Activated CD4-positive, alpha-beta T cell treated with anti-CD3 and anti-CD28 coated beads, Interleukin-2, amount 10 ng/mL, durations not matched to agents 7 days and 5 days (primary cell): ENCODE measurements around the gene FSIP1. TPM values are rescaled to one million over a fixed set of nuclear protein-coding genes. Genes with fewer than 3 reads are reported as not detected.

Experiments used
- CTCF ChIA-PET: fragments of 350-600 bp; sonication (Branson Sonifier 250); formaldehyde crosslinking; loops from one replicate; lab custom pipeline; 2021; ENCODE audit warnings: antibody characterized with exemption; lab: Charles Lee
- POLR2A ChIA-PET: fragments of 350-600 bp; sonication (Branson Sonifier 250); formaldehyde crosslinking; loops from one replicate; lab custom pipeline; 2021; ENCODE audit warnings: antibody characterized with exemption; lab: Charles Lee
- DNase-seq: peaks from one replicate; pipeline ENCODE4 v3.0.0-alpha.2; 2020
- H3K27ac Mint-ChIP-seq: one replicate; pipeline ENCODE4 v1.8.0; 2021; ENCODE audit warnings: mild to moderate bottlenecking, moderate library complexity, mixed read lengths
- H3K27me3 Mint-ChIP-seq: one replicate; pipeline ENCODE4 v1.8.0; 2021; ENCODE audit warnings: mixed read lengths
- H3K36me3 Mint-ChIP-seq: one replicate; pipeline ENCODE4 v1.8.0; 2021; ENCODE audit warnings: low read depth, mixed read lengths
- H3K4me1 Mint-ChIP-seq: one replicate; pipeline ENCODE4 v1.8.0; 2021; ENCODE audit warnings: mixed read lengths
- H3K4me3 Mint-ChIP-seq: one replicate; pipeline ENCODE4 v1.8.0; 2021; ENCODE audit warnings: mild to moderate bottlenecking, moderate library complexity, mixed read lengths
- H3K9me3 Mint-ChIP-seq: one replicate; pipeline ENCODE4 v1.8.0; 2021; ENCODE audit warnings: mixed read lengths
- total RNA-seq, 2 experiments: library from RNA; stranded (reverse); gene quantifications; one replicate each; pipeline ENCODE4 v1.2.3, GENCODE V29; 2021

The FSIP1 gene
- total RNA-seq, 2 experiments from 2014 or later, result 0.30 to 0.48 TPM

DNA sequence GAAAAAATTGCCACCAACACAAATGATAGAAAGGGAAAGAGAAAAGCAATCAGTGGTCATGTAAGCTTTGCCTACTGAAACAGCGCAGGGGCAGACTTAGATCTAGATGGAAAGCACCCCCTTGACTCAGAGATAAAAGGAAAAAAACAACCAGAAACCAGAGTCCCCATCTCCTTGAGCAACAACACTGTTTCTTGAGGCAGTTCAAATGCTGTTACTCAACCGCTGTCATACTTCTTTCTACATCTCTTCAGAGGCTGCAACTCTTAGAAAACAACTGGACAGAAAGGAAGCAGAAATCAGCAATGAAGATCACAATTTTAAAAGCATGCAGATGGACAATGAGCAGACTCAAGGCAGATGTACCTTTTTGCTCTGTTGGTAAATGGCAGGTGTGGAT lies 36.5 kb downstream of the FSIP1 start:
- ChIA-PET POLR2A (no interaction called here), CTCF (no interaction called here)
- Mint-ChIP-seq H3K27me3 (peaks cover 43% of the 10 kb centered on the region), H3K9me3 (no peaks in the 10 kb centered on the region), H3K4me1 (no peaks in the 10 kb centered on the region), H3K36me3 (no peaks in the 10 kb centered on the region), H3K4me3 (no peak overlapping the region), H3K27ac (no peak overlapping the region)
- DNase-seq, result no peak

DNA sequence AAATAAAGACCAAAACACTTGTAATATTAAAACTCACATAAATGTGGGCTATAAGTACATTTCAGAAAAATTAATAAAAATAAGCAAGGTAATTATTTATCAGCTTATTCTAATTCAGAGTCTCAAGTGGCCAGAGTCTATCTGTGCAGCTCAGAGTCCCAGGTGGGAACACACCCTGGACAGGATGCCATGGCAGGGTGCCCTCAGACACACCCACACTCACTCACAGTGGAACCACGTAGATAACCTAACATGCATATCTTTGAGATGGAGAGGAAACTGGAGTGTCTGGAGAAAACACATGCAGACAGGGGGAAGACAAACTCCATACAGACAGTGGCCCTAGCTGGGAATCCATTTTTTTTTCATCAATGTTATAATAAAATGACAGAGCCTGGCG lies 37.2 kb downstream of the FSIP1 start:
- CTCF ChIA-PET, result interaction anchor here (0.6 to 1.5 kb wide), 2 partner anchors 11 to 50 kb away, joined by 3 to 6 read pairs; no protein-coding TSS in a partner anchor
- Mint-ChIP-seq H3K36me3 (no peaks in the 10 kb centered on the region), H3K9me3 (no peaks in the 10 kb centered on the region), H3K4me3 (no peak overlapping the region), H3K27me3 (peaks cover 38% of the 10 kb centered on the region), H3K4me1 (no peaks in the 10 kb centered on the region), H3K27ac (no peak overlapping the region)
- POLR2A ChIA-PET, result no interaction called here
- DNase-seq, result no peak

DNA sequence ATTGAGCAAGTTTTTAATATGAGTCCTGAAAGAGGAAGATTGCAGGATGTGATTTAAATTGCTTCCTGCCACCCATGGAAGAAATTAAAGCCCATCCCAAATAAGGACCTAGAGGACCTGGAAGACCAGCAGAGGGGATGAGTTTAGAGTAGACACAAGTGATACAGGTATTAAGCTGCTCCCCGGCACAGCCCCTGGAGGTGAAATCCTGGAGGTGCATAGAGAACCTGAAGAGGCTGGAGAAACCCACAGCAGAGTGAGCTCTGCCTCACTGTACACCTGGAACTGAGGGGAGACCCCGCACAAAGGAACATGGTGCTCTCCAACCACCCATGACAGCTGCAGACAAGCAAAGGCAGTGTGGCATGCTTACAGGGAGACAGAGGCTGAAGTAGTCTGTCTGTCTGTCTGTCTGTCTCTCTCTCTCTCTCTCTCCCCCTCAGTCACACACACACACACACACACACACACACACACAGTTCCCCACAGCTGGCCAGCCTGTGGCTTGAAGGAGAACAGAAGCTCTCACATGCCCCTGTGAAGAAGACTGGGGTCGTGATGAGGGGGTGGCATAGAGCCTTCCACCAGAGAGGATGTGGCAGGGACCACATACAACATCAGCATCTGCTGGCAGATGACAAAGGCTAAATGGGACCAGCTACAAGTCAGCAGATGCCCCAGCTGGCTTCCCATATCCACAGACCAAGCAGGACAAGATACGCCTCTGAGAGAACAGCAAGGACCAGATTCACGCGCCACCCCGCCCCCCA lies 38.1 kb downstream of the FSIP1 start:
- CTCF ChIA-PET, result interaction anchor here (0.6 to 1.5 kb wide), 2 partner anchors 12 to 49 kb away, joined by 3 to 6 read pairs; no protein-coding TSS in a partner anchor
- Mint-ChIP-seq H3K9me3 (no peaks in the 10 kb centered on the region), H3K36me3 (no peaks in the 10 kb centered on the region), H3K4me1 (no peaks in the 10 kb centered on the region), H3K4me3 (no peak overlapping the region), H3K27ac (no peak overlapping the region), H3K27me3 (peaks cover 30% of the 10 kb centered on the region)
- no peak for DNase-seq
- POLR2A ChIA-PET, result no interaction called here

DNA sequence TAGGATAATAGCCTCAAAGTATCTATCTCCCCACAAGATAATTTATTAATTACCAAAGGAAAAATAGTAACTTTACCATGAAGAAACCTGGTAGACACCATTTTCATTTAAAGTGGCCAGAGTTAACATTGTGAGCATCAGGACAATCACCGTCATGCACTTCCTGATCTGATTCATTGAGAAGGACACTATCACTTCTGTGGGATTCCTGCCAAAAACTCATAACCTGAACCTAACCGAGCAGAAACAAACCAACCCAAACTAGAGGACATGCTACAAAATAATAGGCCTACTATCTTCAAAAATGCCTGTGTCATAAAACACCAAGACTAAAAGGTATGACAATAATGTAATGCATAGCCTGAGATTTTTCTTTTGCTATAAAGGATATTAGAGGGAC lies 39.0 kb downstream of the FSIP1 start:
- Mint-ChIP-seq H3K4me3 (no peak overlapping the region), H3K27ac (no peak overlapping the region), H3K4me1 (no peaks in the 10 kb centered on the region), H3K36me3 (no peaks in the 10 kb centered on the region), H3K27me3 (peaks cover 28% of the 10 kb centered on the region), H3K9me3 (no peaks in the 10 kb centered on the region)
- ChIA-PET CTCF (no interaction called here), POLR2A (no interaction called here)
- DNase-seq, result no peak

DNA sequence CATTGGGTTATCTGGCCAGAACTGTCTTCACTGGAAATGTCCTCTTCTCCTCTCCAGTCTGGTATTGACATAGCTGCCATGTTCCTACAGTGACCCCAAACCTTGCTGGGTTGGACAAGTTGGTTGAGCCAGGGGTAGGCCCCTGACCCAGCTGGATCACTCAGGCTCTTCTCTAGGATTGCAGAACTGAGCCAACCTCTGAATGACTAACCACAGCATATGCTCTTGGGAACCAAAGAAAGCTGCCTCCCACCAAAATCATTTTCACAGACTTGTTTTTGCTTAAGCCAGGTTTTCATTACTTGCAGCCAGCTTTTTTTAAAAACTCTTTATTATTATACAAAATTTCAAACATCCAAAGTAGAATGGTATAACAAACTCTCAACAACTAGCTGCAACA lies 41.4 kb downstream of the FSIP1 start:
- peaks cover 17% of the 10 kb centered on the region for H3K27me3 Mint-ChIP-seq
- POLR2A ChIA-PET, result no interaction called here

DNA sequence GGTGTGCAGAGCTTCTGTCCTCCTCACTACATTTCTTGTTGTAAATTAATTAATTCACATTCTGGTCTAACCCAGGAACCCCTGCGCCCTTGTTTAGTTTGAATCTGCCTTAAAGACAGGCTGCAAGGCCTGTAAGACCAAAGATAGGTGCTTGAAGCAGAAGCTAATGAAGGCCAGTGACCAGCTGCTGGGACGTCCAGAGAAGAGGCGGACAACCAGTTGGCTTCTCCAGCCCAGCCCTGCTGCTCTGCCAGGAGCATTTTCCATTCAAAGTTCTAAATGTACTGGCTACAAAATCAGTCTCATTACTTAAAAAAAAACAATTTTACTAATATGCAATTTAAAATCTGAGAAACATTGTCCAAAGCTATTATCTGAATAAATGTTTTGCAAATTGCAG lies 43.6 kb downstream of the FSIP1 start:
- no peak overlapping the region for H3K27ac Mint-ChIP-seq
- ChIA-PET CTCF (interaction anchor here (0.8 kb wide), 1 partner anchor 11 kb away, joined by 3 read pairs; no protein-coding TSS in a partner anchor), POLR2A (no interaction called here)

More for the DNA sequence above, 41.4 kb downstream of the FSIP1 start:
- Mint-ChIP-seq H3K36me3 (no peaks in the 10 kb centered on the region), H3K4me3 (no peak overlapping the region), H3K9me3 (no peaks in the 10 kb centered on the region), H3K27ac (no peak overlapping the region), H3K4me1 (no peaks in the 10 kb centered on the region)
- no peak for DNase-seq
- CTCF ChIA-PET, result interaction anchor here (0.6 kb wide), 1 partner anchor 128 kb away, joined by 3 read pairs; no protein-coding TSS in a partner anchor

DNA sequence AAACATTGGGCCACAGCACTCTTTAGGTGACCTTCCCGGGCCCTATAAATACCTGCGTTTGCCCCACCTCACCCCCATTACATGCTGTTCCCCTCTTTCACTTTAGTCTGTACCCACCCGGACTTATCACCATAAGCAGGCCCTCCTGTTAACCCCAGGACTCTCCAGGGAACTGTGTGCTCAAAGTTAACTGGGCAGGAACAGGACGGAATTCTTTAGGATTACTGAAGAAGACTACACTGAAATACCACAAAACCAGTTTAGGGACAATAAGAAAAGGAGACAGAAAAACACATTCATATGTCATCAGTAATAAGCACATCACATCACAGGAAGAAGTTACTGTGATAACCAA lies 45.5 kb downstream of the FSIP1 start:
- ChIA-PET POLR2A (no interaction called here), CTCF (no interaction called here)
- no peaks in the 10 kb centered on the region for H3K4me1 Mint-ChIP-seq
- no peaks in the 10 kb centered on the region for H3K9me3 Mint-ChIP-seq
- H3K36me3 Mint-ChIP-seq, result no peaks in the 10 kb centered on the region
- no peak overlapping the region for H3K4me3 Mint-ChIP-seq
- peaks cover 18% of the 10 kb centered on the region for H3K27me3 Mint-ChIP-seq
- no peak for DNase-seq
- no peak overlapping the region for H3K27ac Mint-ChIP-seq

More for the DNA sequence above, 43.6 kb downstream of the FSIP1 start:
- no peaks in the 10 kb centered on the region for H3K9me3 Mint-ChIP-seq
- H3K36me3 Mint-ChIP-seq, result no peaks in the 10 kb centered on the region
- no peaks in the 10 kb centered on the region for H3K4me1 Mint-ChIP-seq
- H3K4me3 Mint-ChIP-seq, result no peak overlapping the region
- DNase-seq, result no peak
- peaks cover 15% of the 10 kb centered on the region for H3K27me3 Mint-ChIP-seq

DNA sequence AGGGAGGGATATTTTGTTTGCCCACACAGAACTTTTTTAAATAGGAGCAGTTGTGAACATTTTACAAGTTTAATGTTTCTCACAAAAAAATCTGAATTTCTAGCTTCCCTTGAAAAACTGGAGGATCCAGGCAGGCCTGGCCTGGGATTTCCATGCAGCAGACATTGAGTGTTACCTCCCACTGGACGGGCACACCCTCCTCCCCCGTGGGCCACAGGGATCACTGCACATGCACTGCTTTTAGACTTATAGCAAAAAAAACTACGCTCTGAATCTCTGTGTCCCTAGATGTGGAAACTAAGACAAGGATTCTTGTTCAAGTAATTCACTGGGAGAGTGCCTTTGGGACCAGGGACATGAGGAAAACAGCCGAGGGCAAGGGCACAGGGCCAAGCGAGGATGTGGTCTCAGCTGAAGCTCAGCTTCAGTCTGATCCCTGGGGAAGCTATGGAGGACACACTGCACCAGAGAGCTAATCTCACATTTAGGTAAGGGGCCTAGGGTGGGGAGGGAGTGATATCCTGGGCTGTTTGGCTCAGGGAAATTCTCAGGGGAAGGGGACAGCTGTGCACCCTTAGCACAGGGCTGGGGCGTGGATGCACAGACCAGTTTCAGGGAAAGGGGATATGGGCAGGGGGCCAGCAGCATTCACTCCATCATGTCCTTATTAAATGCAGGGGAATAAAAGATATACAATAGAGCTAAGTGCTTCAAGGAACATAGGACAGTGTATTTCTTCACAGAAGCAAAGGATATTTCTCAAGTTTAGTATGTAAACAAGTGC lies 46.0 kb downstream of the FSIP1 start:
- Mint-ChIP-seq H3K4me1 (no peaks in the 10 kb centered on the region), H3K9me3 (no peaks in the 10 kb centered on the region), H3K27me3 (peaks cover 14% of the 10 kb centered on the region), H3K27ac (no peak overlapping the region), H3K36me3 (no peaks in the 10 kb centered on the region), H3K4me3 (no peak overlapping the region)
- no peak for DNase-seq
- POLR2A ChIA-PET, result no interaction called here
- CTCF ChIA-PET, result no interaction called here

DNA sequence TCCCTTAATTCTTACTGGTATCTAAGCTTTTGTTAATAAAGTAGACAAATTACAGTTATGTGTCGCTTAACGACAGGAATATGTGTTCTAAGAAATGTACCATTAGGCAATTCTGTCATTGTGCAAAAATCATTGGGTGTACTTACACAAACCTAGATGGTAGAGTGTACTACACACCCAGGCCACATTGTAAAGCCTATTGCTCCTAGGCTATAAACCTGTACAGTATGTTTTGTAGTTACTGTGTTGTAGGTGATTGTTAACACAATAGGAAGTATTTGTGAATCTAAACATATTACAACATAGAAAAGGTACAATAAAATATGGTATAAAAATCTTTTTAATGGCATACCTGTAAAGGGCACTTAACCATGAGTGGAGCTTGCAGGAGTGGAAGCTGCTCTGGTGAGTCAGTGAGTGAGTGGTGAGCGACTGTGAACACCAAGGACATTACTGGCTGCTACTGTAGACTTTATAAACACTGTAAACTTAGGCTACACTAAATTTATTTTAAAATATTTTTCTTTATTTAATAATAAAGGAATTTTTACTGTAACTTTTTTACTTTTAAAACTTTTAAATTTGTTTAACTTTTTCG lies 47.4 kb downstream of the FSIP1 start:
- Mint-ChIP-seq H3K4me3 (no peak overlapping the region), H3K36me3 (no peaks in the 10 kb centered on the region), H3K4me1 (no peaks in the 10 kb centered on the region), H3K9me3 (no peaks in the 10 kb centered on the region), H3K27me3 (peaks cover 15% of the 10 kb centered on the region), H3K27ac (no peak overlapping the region)
- no peak for DNase-seq
- POLR2A ChIA-PET, result no interaction called here
- CTCF ChIA-PET, result interaction anchor here (0.5 kb wide), 1 partner anchor 19 kb away, joined by 5 read pairs; no protein-coding TSS in a partner anchor

DNA sequence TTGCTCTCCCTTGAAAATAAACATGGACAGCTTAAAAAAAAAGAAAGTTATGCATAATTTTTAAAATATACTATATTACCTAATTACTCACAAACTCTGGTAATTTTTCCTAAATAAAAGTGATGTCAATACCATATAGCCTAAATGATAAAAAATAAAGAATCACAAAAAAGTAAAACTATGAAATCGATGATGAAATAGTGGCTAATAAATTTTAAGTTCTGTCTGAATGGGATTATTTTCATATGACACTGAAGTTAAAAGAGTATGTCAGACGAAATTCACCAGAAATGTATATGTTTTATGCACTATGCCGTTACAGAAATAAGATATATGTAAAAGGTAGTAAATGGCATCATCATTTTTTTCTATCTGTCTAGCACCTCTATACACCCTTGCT lies 51.4 kb downstream of the FSIP1 start:
- Mint-ChIP-seq H3K36me3 (no peaks in the 10 kb centered on the region), H3K4me3 (no peak overlapping the region), H3K4me1 (no peaks in the 10 kb centered on the region), H3K27me3 (peaks cover 30% of the 10 kb centered on the region), H3K27ac (no peak overlapping the region), H3K9me3 (no peaks in the 10 kb centered on the region)
- ChIA-PET POLR2A (no interaction called here), CTCF (no interaction called here)
- DNase-seq, result no peak

DNA sequence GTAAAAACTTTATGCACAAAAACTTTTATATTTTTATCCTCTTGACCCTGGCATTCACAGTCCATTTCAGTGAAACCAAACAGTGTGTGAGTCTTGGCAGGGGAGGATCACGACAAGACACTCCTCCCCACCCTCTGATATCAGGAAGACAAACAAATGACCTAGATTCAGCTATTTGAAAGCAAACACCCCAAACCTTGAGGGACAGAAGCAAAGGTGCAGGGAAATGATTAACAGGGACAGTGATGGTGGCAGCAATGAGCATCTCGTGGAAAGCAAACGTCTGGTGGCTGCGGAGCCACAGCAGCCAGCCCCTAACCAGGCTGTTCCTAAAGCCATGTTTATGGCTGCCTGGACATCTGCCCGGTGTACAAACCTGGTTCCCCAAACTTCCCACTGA lies 52.1 kb downstream of the FSIP1 start:
- POLR2A ChIA-PET, result no interaction called here

DNA sequence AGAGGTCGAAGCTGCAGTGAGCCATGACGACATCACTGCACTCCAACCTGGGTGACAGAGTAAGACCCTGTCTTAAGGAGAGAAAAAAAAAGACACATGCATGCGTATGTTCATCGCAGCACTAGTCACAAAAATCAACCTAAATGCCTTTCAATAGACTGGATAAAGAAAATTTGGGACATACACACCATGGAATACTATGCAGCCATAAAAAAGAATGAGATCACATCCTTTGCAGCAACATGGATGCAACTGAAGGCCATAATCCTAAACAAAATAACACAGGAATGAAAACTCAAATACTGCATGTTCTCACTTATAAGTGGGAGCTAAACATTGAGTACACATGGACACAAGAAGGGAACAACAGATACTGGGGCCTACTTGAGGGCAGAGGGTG lies 53.1 kb downstream of the FSIP1 start:
- Mint-ChIP-seq H3K4me1 (no peaks in the 10 kb centered on the region), H3K36me3 (no peaks in the 10 kb centered on the region), H3K27me3 (peaks cover 26% of the 10 kb centered on the region), H3K9me3 (no peaks in the 10 kb centered on the region), H3K27ac (no peak overlapping the region), H3K4me3 (no peak overlapping the region)
- POLR2A ChIA-PET, result no interaction called here
- no peak for DNase-seq
- CTCF ChIA-PET, result no interaction called here

More for the DNA sequence above, 52.1 kb downstream of the FSIP1 start:
- Mint-ChIP-seq H3K9me3 (no peaks in the 10 kb centered on the region), H3K27ac (no peak overlapping the region), H3K4me1 (no peaks in the 10 kb centered on the region), H3K27me3 (peaks cover 30% of the 10 kb centered on the region), H3K4me3 (no peak overlapping the region), H3K36me3 (no peaks in the 10 kb centered on the region)
- CTCF ChIA-PET, result no interaction called here
- DNase-seq, result no peak

DNA sequence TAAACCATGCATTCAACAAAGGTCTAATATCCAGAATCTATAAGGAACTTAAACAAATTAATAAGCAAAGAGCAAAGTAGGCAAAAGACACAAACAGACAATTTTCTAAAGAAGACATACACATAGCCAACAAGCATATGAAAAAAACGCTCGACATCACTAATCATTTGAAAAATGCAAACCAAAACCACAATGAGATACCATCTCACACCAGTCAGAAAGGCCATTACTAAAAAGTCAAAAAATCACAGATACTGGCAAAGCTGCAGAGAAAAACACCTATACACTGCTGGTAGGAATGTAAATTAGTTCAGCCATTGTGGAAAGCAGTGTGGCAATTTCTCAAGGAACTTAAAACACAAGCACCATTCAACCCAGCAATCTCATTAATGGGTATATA lies 53.8 kb downstream of the FSIP1 start:
- POLR2A ChIA-PET, result no interaction called here
- H3K36me3 Mint-ChIP-seq, result no peaks in the 10 kb centered on the region
- H3K4me3 Mint-ChIP-seq, result no peak overlapping the region
- no peak overlapping the region for H3K27ac Mint-ChIP-seq
- peaks cover 26% of the 10 kb centered on the region for H3K27me3 Mint-ChIP-seq
- no peaks in the 10 kb centered on the region for H3K9me3 Mint-ChIP-seq
- no peak for DNase-seq
- no peaks in the 10 kb centered on the region for H3K4me1 Mint-ChIP-seq
- CTCF ChIA-PET, result interaction anchor here (1.3 kb wide), 1 partner anchor 10 kb away, joined by 3 read pairs; no protein-coding TSS in a partner anchor
